Stomach (tissue), 9 donors: Measurements from ENCODE around the gene BCL2. TPM values are rescaled to one million over a fixed set of nuclear protein-coding genes. Genes with fewer than 3 reads are reported as not detected.

Experiments used
- DNase-seq, 2 donors: peaks; one replicate each; pipeline versions ENCODE4 v3.0.0 to v3.0.0-alpha.2; 2013 to 2019
- H3K27ac ChIP-seq, 5 donors: fragments of 200-600 bp in 4 of 5; sonication (generic) in 4 of 5; one replicate each; pipeline ENCODE4 v1.5.1; 2013 to 2019; ENCODE audit warnings: mild to moderate bottlenecking in 1 of 5, moderate library complexity in 1 of 5
- H3K27me3 ChIP-seq, 3 donors: fragments of 200-600 bp; sonication (generic); one replicate each; pipeline ENCODE4 v1.5.1; 2017 to 2019; ENCODE audit warnings: mixed run types in 1 of 3
- H3K36me3 ChIP-seq, 4 donors: fragments of 200-600 bp; sonication (generic); 1 replicate in 3 of 4; 2 replicates in 1 of 4; pipeline ENCODE4 v1.5.1; 2016 to 2019
- H3K4me1 ChIP-seq, 4 donors: fragments of 200-600 bp; sonication (generic); one replicate each; pipeline ENCODE4 v1.5.1; 2016 to 2019
- H3K4me3 ChIP-seq, 4 donors: fragments of 200-600 bp; sonication (generic) in 3 of 4; one replicate each; pipeline ENCODE4 v1.5.1; 2016 to 2019; ENCODE audit warnings: mild to moderate bottlenecking in 1 of 4
- H3K9me3 ChIP-seq, 4 donors: fragments of 200-600 bp; sonication (generic); one replicate each; pipeline ENCODE4 v1.5.1; 2016 to 2019
- EP300 ChIP-seq: sonication (generic); formaldehyde crosslinking; IDR thresholded peaks from one replicate; pipeline ENCODE4 v1.6.1; 2017; ENCODE audit warnings: antibody characterized with exemption
- POLR2A ChIP-seq, 4 donors: fragments of 450-650 bp; IDR thresholded peaks; one replicate each; pipeline ENCODE4 v1.6.1; 2016; ENCODE audit warnings: antibody characterized with exemption in 4 of 4, control low read depth in 2 of 4, mild to moderate bottlenecking in 1 of 4, moderate library complexity in 1 of 4
- POLR2AphosphoS5 ChIP-seq, 3 donors: sonication (generic); formaldehyde crosslinking; IDR thresholded peaks; one replicate each; pipeline ENCODE4 v1.6.1; 2016; ENCODE audit warnings: antibody characterized with exemption in 3 of 3
- WGBS, 5 donors: extraction: QIAGEN DNeasy Blood & Tissue Kit in 3 of 5; methylation state at CpG; one replicate each; pipeline versions ENCODE4 v1.1.5 to v1.1.7; 2013 to 2018; 5-methylcytosine and 5-hydroxymethylcytosine counted together
- intact Hi-C: fragments of 100-400 bp; cut with DNase I; formaldehyde crosslinking; loops from one replicate; pipeline ENCODE4 v1.15.1; 2023; ENCODE audit warnings: low total_unique reads
- polyA plus RNA-seq, 3 donors: library from polyadenylated mRNA; stranded (reverse); fragments of 200-250 nt; gene quantifications; one replicate each; pipeline ENCODE4 v1.2.3, GENCODE V29; 2013
- total RNA-seq, 5 donors: library from RNA; depleted of rRNA; stranded (reverse); fragments of >200 nt; gene quantifications; one replicate each; pipeline versions ENCODE4 v1.1.0 to v1.2.3, GENCODE V29; 2014 to 2016
- TF ChIP-seq, protein P1 (sequence below), 7 experiments: fragments of 450-650 bp in 4 of 7; fragments of 200-600 bp in 3 of 7; sonication (generic) in 3 of 7; IDR thresholded peaks; one replicate each; pipeline ENCODE4 v1.5.1; 2016 to 2019; ENCODE audit warnings: antibody characterized with exemption in 7 of 7, control low read depth in 2 of 7, mild to moderate bottlenecking in 1 of 7
- donor health status: healthy with polysubstance abuse.
- donor health status: Bipolar disorder and iron deficiency.
- donor health status: healthy.

BCL2 gene
- total and polyA plus RNA-seq, 8 donors = 1.5 to 53.9 (median 6.0) TPM

DNA sequence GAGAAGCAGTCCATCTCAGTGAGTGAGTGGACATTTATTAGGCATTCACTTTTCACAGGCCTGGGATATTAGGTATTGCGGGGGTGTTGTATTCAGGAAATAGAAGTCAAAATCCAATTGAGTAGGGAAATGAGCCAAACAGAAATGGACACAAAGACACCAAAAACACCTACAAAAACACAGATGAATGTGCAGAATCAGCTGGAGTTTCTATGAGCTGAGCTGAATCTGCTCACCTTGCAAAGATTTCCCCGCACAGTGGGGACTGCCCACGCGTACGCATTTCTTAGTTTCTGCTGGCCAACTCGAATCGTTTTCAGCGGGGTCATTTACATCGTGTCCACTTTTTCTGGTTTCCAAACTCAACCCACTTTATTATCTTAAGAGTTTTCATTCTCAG is 160.0 kb downstream of the BCL2 start:
- no peak overlapping the region for H3K4me3 ChIP-seq
- H3K27me3 ChIP-seq = no peaks in the 10 kb centered on the region
- H3K27ac ChIP-seq = peak overlapping the region in 2 of 5 donors; percentile 10 to 83
- no peak for DNase-seq
- H3K36me3 ChIP-seq = no peaks in the 10 kb centered on the region
- intact Hi-C loops = no loop called here
- H3K9me3 ChIP-seq = no peaks in the 10 kb centered on the region
- 73 to 92% (median 81%) methylated on average over 9 of the region's 9 CpGs for WGBS, 5 donors
- peaks cover 9 to 43% (median 35%) of the 10 kb centered on the region in 4 donors for H3K4me1 ChIP-seq
- TF ChIP-seq, protein P1, sequence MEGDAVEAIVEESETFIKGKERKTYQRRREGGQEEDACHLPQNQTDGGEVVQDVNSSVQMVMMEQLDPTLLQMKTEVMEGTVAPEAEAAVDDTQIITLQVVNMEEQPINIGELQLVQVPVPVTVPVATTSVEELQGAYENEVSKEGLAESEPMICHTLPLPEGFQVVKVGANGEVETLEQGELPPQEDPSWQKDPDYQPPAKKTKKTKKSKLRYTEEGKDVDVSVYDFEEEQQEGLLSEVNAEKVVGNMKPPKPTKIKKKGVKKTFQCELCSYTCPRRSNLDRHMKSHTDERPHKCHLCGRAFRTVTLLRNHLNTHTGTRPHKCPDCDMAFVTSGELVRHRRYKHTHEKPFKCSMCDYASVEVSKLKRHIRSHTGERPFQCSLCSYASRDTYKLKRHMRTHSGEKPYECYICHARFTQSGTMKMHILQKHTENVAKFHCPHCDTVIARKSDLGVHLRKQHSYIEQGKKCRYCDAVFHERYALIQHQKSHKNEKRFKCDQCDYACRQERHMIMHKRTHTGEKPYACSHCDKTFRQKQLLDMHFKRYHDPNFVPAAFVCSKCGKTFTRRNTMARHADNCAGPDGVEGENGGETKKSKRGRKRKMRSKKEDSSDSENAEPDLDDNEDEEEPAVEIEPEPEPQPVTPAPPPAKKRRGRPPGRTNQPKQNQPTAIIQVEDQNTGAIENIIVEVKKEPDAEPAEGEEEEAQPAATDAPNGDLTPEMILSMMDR (IDR thresholded peaks at IDR 0.05) = no peak
- no peak for TF ChIP-seq POLR2A (IDR thresholded peaks at IDR 0.05)
- TF ChIP-seq POLR2AphosphoS5 (IDR thresholded peaks at IDR 0.05) = no peak
- TF ChIP-seq EP300 = no peak

DNA sequence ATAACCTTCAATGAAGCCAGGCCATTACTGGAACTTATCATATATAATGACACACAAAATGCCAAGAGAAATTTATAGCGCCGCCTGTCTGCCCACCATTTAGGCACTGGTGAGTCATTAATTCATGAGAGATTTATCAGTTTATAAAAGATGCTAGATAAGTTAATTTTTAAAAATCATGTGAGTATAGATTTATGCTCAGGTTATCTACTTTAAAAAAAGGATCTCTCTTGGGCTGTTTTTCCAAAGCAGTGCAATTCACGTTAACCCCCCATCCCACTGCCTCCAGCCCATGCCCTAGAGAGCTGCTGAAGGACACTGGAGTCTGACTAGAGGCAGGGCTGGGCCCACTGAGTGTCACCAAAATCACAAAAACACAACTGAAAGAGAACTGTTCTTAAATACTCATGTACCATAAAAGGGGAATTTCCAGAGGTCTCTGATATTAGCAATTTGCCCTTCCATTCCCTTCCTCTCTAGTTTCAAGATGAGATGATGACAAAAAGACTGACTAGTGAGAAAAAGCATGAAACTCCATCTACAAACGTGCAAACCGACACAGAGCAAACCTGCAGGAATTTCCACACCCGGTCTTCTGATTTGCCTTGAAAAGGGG is 160.8 kb downstream of the BCL2 start:
- intact Hi-C loops = no loop called here
- TF ChIP-seq POLR2A (IDR thresholded peaks at IDR 0.05) (no peak), EP300 (no peak), POLR2AphosphoS5 (IDR thresholded peaks at IDR 0.05) (no peak)
- TF ChIP-seq, protein P1 (IDR thresholded peaks at IDR 0.05) = no peak
- H3K4me1 ChIP-seq = peaks cover 9 to 43% (median 35%) of the 10 kb centered on the region in 4 donors

DNA sequence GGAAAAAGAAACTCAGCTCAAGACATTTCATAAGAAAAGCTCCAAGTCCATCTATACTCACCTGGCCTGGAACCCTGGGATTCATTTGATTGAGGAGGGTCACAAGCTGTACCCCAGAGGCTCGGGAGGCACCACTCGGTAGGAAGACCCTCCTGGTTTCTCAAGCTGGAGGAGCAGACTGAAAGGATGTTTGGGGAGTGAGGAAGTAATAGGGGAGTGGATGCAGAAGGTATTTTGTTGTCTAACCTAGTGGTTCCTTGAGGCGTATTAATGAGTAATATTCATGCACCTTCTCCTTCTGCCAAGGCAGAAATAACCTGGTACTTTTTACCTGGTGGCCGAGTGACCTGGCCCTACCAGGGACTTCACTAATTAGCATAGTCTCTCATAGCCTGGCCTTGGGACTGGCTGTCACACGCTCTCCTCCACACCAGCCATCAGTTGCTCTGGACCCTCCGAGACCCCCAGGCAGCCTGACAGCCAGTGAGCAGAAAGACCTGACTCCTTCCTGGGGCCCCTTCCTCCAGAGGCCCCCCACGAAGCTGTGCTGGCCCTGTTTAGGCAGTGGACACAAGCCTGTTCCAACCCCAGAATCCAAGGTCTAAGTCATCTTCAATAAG is 161.4 kb downstream of the BCL2 start:
- no peak for TF ChIP-seq POLR2A (IDR thresholded peaks at IDR 0.05)
- TF ChIP-seq, protein P1 (IDR thresholded peaks at IDR 0.05) = no peak
- TF ChIP-seq EP300 = no peak
- no peak for TF ChIP-seq POLR2AphosphoS5 (IDR thresholded peaks at IDR 0.05)
- Histone ChIP-seq H3K36me3 (no peaks in the 10 kb centered on the region), H3K4me1 (peaks cover 9 to 42% (median 35%) of the 10 kb centered on the region in 4 donors), H3K27ac (peak overlapping the region in 1 of 5 donors; percentile 83), H3K27me3 (no peaks in the 10 kb centered on the region), H3K4me3 (no peak overlapping the region), H3K9me3 (no peaks in the 10 kb centered on the region)
- intact Hi-C loops = no loop called here
- WGBS, 5 donors = 58 to 69% (median 64%) methylated on average over 7 of the region's 7 CpGs
- DNase-seq = no peak

More for the DNA sequence above, 160.8 kb downstream of the BCL2 start:
- no peak for DNase-seq
- peak overlapping the region in 2 of 5 donors; percentile 10 to 83 for H3K27ac ChIP-seq
- H3K36me3 ChIP-seq = no peaks in the 10 kb centered on the region
- H3K9me3 ChIP-seq = no peaks in the 10 kb centered on the region
- no peak overlapping the region for H3K4me3 ChIP-seq
- WGBS, 5 donors = 79 to 90% (median 82%) methylated on average over 6 of the region's 6 CpGs
- no peaks in the 10 kb centered on the region for H3K27me3 ChIP-seq

DNA sequence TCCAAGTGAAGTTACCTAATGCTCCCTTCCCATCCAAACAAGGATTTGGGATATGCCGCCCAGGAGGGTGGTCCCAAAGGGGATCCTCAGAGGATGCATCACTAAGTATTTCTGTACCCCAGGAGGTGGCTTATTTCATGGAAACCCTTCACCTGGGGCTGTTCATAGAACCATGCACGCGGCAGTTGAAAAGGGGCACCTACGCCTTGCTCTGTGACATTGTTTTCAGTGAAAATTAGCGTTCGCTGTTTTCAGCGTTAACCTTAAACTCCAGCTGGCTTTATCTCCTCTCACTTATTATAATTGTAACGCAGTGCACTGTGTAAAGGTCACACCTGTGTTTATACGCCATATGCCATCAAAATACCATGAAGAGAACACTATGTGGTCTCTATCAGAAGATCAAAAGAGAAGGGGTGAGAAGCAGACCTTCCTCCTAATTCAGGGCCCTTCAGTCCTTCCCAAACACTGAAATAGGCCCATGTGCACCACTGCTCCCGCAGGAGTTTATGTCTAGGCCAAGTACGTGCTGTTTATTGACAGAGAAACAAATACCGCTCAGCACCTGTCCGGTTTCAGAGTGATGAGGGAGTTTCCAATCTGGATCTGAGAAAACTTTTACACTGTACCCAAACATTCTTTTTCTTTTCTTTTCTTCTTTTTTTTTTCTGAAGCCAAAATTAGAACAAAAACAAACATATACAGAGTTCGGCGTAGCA is 162.1 kb downstream of the BCL2 start:
- no peaks in the 10 kb centered on the region for H3K9me3 ChIP-seq
- intact Hi-C loops = no loop called here
- no peaks in the 10 kb centered on the region for H3K27me3 ChIP-seq
- 54 to 68% (median 58%) methylated on average over 15 of the region's 15 CpGs for WGBS, 5 donors
- DNase-seq = no peak
- TF ChIP-seq POLR2AphosphoS5 (IDR thresholded peaks at IDR 0.05) (no peak), POLR2A (IDR thresholded peaks at IDR 0.05) (no peak), EP300 (no peak)
- TF ChIP-seq, protein P1 (IDR thresholded peaks at IDR 0.05) = no peak
- peaks cover 9 to 39% (median 30%) of the 10 kb centered on the region in 4 donors for H3K4me1 ChIP-seq
- H3K4me3 ChIP-seq = no peak overlapping the region
- no peaks in the 10 kb centered on the region for H3K36me3 ChIP-seq
- H3K27ac ChIP-seq = peak overlapping the region in 2 of 5 donors; percentile 33 to 83
